HG02840 (cell line): Measurements from ENCODE around the gene FXYD3.

ENCODE experiments used
- ATAC-seq: cut with Tn5 transposase; IDR thresholded peaks from one replicate; pipeline ENCODE4 v1.9.1; 2021; ENCODE audit warnings: mild to moderate bottlenecking, moderate library complexity, moderate number of reproducible peaks; ENCODE audit not compliant: unreplicated experiment, low FRiP score

FXYD3 gene

DNA sequence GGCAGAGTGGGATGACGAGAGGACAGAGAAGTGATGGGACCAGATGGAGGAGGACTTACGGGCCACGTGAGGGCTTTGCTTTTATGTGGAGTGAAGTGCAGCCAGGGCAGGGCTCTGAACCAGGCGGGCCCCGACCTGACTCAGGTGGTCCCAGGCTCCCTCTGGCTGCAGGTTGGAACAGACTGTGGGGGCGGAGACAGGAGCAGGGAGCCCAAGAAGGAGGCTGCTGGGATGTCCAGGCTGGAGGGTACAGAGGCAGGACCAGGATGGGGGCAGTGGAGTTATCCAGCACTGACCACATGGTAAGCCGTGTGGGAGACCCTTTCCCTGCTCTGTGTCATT is 41.0 kb downstream of the FXYD3 start:
- ATAC-seq, result no peak

GRCh38 chr19:35157431-35157830 is 41.8 kb downstream of the FXYD3 start:
- no peak for ATAC-seq

- ATAC-seq, result no peak
Measured at GRCh38 chr19:35159606-35160005, 44.0 kb downstream of the FXYD3 start.

DNA sequence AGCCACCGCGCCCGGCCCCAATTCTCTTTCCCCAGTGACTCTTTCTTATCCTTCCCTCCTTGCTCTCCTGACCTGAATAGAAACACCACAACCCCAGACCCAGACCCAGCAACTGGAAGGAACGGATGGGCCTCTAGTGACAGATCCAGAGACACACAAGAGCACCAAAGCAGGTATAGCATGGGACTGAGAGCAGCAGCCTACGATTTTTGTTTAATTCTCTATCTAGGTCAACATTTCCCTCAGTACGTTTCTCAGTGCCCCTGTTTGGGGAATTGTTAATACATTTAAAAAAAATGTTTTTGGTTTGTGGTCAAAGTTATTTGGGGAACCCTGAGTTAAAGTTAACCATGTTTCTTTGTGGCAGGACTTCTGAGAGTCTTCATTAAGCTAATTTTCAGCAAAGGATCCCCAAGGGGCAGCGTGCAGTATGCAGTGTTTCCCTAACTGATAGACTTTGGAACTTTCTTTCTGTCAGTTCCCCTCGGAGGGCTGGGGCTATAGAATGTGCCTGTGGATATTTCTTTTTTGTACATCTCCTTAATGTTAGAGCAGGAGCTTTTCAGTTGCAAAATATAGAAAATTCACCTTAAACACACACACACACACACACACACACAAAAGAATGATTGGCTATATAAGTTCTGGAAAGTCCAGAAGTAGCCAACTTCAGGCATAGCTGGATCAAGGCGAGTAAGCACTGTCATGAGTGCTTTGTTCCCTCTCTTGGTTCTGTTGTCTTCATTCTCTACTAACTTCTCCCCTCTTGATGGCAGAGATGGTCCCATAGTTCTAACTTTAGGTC is 45.2 kb downstream of the FXYD3 start:
- no peak for ATAC-seq

DNA sequence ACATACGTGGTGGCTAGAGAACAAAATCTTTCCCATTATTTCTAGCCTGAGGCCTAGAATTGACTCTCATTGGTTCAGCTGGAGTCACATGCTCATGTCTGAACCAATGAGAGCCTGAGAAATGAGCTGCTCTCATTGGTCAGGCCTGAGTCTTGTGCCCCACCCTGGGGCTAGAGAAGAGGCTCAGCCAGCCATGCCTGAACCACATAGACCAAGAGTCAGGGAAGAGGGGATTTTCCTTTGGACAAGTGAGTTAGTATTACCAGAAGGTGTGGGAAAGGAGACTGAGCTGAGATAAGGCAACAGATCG is 45.8 kb downstream of the FXYD3 start:
- no peak for ATAC-seq

GRCh38 chr19:35162471-35163326 is 47.1 kb downstream of the FXYD3 start:
- no peak for ATAC-seq

DNA sequence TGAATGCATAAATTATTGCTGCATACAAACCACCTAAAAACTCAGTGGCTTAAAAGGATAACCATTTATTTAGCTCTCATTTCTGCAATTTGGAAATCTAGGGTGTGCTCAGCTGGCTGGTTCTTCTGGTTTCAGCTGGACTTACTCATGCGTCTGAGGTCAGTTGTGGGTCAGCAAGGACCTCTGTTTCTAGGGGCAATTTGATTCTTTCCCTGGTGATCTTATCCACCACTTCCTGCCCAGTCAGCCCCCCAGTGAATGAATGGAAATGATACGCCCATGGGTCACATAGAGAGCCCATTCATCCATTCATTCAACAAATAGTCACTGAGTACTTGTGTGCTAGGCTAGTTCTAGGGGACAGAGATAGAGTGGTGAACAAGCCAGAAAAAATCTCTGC is 48.8 kb downstream of the FXYD3 start:
- no peak for ATAC-seq

GRCh38 chr19:35165200-35166058 is 49.8 kb downstream of the FXYD3 start:
- no peak for ATAC-seq

- no peak for ATAC-seq
Measured at GRCh38 chr19:35166100-35167063, 50.8 kb downstream of the FXYD3 start.

DNA sequence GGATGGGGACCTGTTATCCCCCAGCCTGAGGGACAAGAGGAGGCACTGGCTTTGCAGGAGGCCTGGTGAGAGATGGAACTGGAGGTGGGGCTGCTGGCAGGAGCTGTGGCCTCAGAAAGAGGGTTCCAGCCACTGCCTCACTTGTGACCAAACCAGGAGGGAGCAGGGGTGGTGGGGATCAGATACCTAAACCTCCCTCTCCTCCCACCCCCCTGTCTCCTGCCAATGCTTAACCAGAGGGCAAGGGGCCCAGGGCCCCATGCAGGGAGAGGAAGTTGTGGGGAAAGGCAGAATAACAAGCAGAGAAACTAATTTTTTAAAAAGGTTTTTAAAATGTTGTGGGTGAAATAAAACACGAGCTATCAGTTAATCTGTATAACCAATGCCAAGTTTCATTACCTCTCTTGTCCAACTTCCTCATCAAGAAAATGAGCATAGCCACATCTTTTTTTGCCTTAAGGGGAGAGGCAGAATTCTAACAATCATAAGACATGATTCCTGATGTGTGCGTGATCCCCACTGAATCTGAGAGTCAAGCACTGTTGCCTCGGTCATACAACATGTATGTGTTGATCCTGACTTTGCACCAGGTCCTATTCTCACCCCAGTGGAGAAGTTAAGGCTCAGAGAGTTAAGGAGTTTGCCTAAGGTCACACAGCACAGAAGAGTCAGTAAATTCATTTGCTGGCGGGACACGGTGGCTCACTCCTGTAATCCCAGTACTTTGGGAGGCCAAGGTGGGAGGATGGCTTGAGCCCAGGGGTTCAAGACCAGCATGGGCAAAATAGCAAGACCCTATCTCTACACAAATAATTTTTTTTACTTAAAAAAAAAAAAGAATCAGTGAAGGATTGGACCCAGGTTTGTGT is 51.9 kb downstream of the FXYD3 start:
- no peak for ATAC-seq

- no peak for ATAC-seq
Measured at GRCh38 chr19:35168196-35168595, 52.6 kb downstream of the FXYD3 start.

GRCh38 chr19:35169221-35169995 is 53.8 kb downstream of the FXYD3 start:
- ATAC-seq, result no peak

DNA sequence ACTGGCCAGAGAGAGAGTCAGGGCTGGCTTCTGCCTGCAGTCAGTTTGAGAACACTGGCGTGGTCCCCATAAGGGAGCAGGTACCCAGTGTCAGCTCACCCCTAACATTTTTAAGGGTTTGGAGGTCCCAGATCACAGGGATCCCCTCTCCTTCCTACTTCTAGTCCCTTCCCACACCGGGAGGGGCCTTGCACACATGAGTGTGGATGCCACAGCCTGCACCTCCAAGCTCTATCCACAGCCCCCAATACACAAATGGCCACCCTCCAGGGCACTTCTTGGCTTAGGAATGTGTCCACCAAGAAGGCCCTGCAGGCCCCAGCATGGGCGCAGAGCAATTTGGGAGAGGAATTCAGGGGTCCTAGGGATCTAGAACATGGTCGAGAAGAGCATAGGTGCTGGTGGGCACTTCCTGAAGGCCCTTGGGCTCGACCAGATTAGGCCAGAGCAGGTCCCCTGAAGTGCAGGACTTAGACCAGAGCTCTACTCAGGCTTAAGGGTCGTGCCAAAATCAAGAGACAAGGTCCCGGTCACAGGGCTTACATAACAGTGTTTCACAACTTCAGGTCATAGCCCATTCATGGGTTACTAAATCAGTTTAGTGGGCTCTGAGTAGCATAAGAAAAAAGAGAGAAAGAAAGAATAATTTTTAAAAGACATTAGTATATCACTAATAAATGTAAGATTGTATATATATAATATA is 54.9 kb downstream of the FXYD3 start:
- ATAC-seq, result no peak

DNA sequence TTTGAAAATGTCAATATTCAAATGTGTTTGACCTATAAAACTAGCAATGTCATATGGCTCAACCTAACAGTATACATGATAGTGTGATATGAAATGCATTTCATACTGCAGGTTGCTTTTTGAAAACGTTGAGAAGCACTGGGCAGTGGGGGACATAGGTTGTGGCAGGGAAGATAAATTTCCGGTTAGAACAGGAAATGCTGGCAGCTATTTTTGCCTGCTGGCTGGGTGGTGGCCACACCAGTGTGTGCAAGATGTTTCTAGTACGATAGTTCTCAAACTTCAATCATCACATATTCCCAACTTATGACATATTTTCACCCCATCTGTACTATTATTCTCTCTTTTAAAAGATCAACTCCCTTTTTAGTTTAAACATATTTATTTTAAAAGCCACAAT is 56.1 kb downstream of the FXYD3 start:
- no peak for ATAC-seq
